HepG2 (cell line): Measurements from ENCODE around the gene DTX2. TPM values are rescaled to one million over a fixed set of nuclear protein-coding genes. Genes with fewer than 3 reads are reported as not detected.

Experiments
- CENPBD1 ChIP-seq: sonication (generic); formaldehyde crosslinking; IDR thresholded peaks from 2 replicates; pipeline ENCODE4 v1.8.0; 2022; ENCODE audit warnings: missing genetic modification reagents, low read depth, mild to moderate bottlenecking, borderline replicate concordance
- CREB1 ChIP-seq, 2 experiments: fragments of 450-650 bp in 1 of 2; IDR thresholded peaks; 2 replicates each; pipeline ENCODE4 v1.6.1; 2016 to 2017; ENCODE audit warnings: control low read depth in 1 of 2, mild to moderate bottlenecking in 1 of 2, missing compliant biosample characterization in 1 of 2, missing genetic modification characterization in 1 of 2
- HNF1B ChIP-seq: sonication (generic); formaldehyde crosslinking; IDR thresholded peaks from 2 replicates; pipeline ENCODE4 v1.5.1; 2020; ENCODE audit warnings: mild to moderate bottlenecking, moderate library complexity, missing genetic modification reagents
- IKZF4 ChIP-seq: sonication (generic); formaldehyde crosslinking; IDR thresholded peaks from 2 replicates; pipeline ENCODE4 v1.5.1; 2020; ENCODE audit warnings: borderline replicate concordance, mild to moderate bottlenecking, low read depth, missing genetic modification reagents; ENCODE audit errors: not compliant biosample characterization
- KDM1A ChIP-seq: IDR thresholded peaks from 2 replicates; pipeline ENCODE4 v1.6.1; 2016; ENCODE audit warnings: missing compliant biosample characterization
- MTF2 ChIP-seq: sonication (generic); formaldehyde crosslinking; IDR thresholded peaks from 2 replicates; pipeline ENCODE4 v1.5.0; 2020; ENCODE audit warnings: missing genetic modification reagents, borderline replicate concordance
- PCBP1 ChIP-seq: fragments of 200-400 bp; formaldehyde crosslinking; IDR thresholded peaks from 2 replicates; pipeline ENCODE4 v1.6.1; 2017; ENCODE audit warnings: mild to moderate bottlenecking, low read depth, low read length, borderline replicate concordance
- RARG ChIP-seq: sonication (generic); formaldehyde crosslinking; IDR thresholded peaks from 2 replicates; pipeline ENCODE4 v1.4.0; 2020; ENCODE audit warnings: low read depth, mild to moderate bottlenecking, missing genetic modification reagents
- SMAD1 ChIP-seq: sonication (generic); formaldehyde crosslinking; IDR thresholded peaks from 2 replicates; pipeline ENCODE4 v1.4.0; 2020; ENCODE audit warnings: missing genetic modification reagents, low read depth, mild to moderate bottlenecking, borderline replicate concordance
- ZBTB42 ChIP-seq: sonication (generic); formaldehyde crosslinking; IDR thresholded peaks from 2 replicates; pipeline ENCODE4 v1.5.0; 2020; ENCODE audit warnings: mild to moderate bottlenecking, missing genetic modification reagents
- ZFP41 ChIP-seq: sonication (generic); formaldehyde crosslinking; IDR thresholded peaks from 2 replicates; pipeline ENCODE4 v1.4.0; 2020; ENCODE audit warnings: mild to moderate bottlenecking, missing genetic modification reagents, borderline replicate concordance
- ZMYM4 ChIP-seq: sonication (generic); formaldehyde crosslinking; IDR thresholded peaks from 2 replicates; pipeline ENCODE4 v1.8.1; 2023; ENCODE audit warnings: mild to moderate bottlenecking, missing genetic modification reagents
- ZNF136 ChIP-seq: sonication (generic); formaldehyde crosslinking; IDR thresholded peaks from 2 replicates; pipeline ENCODE4 v1.8.1; 2022; ENCODE audit warnings: low read depth, mild to moderate bottlenecking, moderate library complexity, missing genetic modification reagents
- ZNF138 ChIP-seq: sonication (generic); formaldehyde crosslinking; IDR thresholded peaks from 2 replicates; pipeline ENCODE4 v1.5.0; 2020; ENCODE audit warnings: mild to moderate bottlenecking, low read depth, missing genetic modification reagents
- ZNF326 ChIP-seq: sonication (generic); formaldehyde crosslinking; IDR thresholded peaks from 2 replicates; pipeline ENCODE4 v1.4.0; 2020; ENCODE audit warnings: missing genetic modification reagents, borderline replicate concordance
- ZNF430 ChIP-seq: sonication (generic); formaldehyde crosslinking; IDR thresholded peaks from 2 replicates; pipeline ENCODE4 v1.9.0; 2021; ENCODE audit warnings: mild to moderate bottlenecking, missing genetic modification reagents
- ZNF850 ChIP-seq: sonication (generic); formaldehyde crosslinking; conservative IDR thresholded peaks from 2 replicates; pipeline ENCODE4 v1.9.0; 2021; ENCODE audit warnings: mild to moderate bottlenecking, missing genetic modification reagents
- polyA plus RNA-seq, 8 experiments: library from polyadenylated mRNA; depleted of rRNA in 3 of 8; stranded (reverse) in 7 of 8; unstranded in 1 of 8; fragments of >200 nt; fragmentation: Illumina TruSeq in 4 of 8; extraction: Trizol in 4 of 8; gene quantifications; 2 replicates each; pipeline versions ENCODE4 v1.2.1 to v1.2.3, GENCODE V29; 2011 to 2016; ENCODE audit warnings: low read depth in 4 of 8, missing spikeins in 1 of 8, mixed read lengths in 1 of 8; ENCODE audit not compliant: insufficient read depth in 1 of 8
- total RNA-seq, 5 experiments: library from RNA; depleted of rRNA; stranded (reverse); fragments of >200 nt; fragmentation: Illumina TruSeq; extraction: Trizol; gene quantifications; 2 replicates each; pipeline ENCODE4 v1.2.3, GENCODE V29; 2016; ENCODE audit warnings: low read depth in 1 of 5
- TF ChIP-seq, protein P1 (sequence below): sonication (generic); formaldehyde crosslinking; IDR thresholded peaks from 2 replicates; pipeline ENCODE4 v1.4.0; 2020; ENCODE audit warnings: missing genetic modification reagents
- TF ChIP-seq, protein P2 (sequence below): sonication (generic); formaldehyde crosslinking; IDR thresholded peaks from 2 replicates; pipeline ENCODE4 v1.5.0; 2020; ENCODE audit warnings: missing genetic modification reagents
- TF ChIP-seq, protein P3 (sequence below): sonication (generic); formaldehyde crosslinking; IDR thresholded peaks from 2 replicates; pipeline ENCODE4 v1.8.0; 2023; ENCODE audit warnings: mild to moderate bottlenecking, missing genetic modification reagents

Gene DTX2
- total and polyA plus RNA-seq, 2 of the 13 experiments (the other 11 are each of a cell fraction or from before 2014, with no cell fraction given) = 5.5 to 6.2 TPM

GRCh38 chr7:76515999-76516443 is 54.5 kb downstream of the DTX2 start (continued):
- TF ChIP-seq, protein P1, sequence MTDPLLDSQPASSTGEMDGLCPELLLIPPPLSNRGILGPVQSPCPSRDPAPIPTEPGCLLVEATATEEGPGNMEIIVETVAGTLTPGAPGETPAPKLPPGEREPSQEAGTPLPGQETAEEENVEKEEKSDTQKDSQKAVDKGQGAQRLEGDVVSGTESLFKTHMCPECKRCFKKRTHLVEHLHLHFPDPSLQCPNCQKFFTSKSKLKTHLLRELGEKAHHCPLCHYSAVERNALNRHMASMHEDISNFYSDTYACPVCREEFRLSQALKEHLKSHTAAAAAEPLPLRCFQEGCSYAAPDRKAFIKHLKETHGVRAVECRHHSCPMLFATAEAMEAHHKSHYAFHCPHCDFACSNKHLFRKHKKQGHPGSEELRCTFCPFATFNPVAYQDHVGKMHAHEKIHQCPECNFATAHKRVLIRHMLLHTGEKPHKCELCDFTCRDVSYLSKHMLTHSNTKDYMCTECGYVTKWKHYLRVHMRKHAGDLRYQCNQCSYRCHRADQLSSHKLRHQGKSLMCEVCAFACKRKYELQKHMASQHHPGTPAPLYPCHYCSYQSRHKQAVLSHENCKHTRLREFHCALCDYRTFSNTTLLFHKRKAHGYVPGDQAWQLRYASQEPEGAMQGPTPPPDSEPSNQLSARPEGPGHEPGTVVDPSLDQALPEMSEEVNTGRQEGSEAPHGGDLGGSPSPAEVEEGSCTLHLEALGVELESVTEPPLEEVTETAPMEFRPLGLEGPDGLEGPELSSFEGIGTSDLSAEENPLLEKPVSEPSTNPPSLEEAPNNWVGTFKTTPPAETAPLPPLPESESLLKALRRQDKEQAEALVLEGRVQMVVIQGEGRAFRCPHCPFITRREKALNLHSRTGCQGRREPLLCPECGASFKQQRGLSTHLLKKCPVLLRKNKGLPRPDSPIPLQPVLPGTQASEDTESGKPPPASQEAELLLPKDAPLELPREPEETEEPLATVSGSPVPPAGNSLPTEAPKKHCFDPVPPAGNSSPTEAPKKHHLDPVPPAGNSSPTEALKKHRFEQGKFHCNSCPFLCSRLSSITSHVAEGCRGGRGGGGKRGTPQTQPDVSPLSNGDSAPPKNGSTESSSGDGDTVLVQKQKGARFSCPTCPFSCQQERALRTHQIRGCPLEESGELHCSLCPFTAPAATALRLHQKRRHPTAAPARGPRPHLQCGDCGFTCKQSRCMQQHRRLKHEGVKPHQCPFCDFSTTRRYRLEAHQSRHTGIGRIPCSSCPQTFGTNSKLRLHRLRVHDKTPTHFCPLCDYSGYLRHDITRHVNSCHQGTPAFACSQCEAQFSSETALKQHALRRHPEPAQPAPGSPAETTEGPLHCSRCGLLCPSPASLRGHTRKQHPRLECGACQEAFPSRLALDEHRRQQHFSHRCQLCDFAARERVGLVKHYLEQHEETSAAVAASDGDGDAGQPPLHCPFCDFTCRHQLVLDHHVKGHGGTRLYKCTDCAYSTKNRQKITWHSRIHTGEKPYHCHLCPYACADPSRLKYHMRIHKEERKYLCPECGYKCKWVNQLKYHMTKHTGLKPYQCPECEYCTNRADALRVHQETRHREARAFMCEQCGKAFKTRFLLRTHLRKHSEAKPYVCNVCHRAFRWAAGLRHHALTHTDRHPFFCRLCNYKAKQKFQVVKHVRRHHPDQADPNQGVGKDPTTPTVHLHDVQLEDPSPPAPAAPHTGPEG (CRISPR knock-in tag) = 0 out of 2 replicates have a peak, but pooled peaks have one; percentile 57
- TF ChIP-seq, protein P2, sequence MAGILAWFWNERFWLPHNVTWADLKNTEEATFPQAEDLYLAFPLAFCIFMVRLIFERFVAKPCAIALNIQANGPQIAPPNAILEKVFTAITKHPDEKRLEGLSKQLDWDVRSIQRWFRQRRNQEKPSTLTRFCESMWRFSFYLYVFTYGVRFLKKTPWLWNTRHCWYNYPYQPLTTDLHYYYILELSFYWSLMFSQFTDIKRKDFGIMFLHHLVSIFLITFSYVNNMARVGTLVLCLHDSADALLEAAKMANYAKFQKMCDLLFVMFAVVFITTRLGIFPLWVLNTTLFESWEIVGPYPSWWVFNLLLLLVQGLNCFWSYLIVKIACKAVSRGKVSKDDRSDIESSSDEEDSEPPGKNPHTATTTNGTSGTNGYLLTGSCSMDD (CRISPR knock-in tag) = no peak
- TF ChIP-seq ZNF138 = no peak
- TF ChIP-seq ZNF326 (CRISPR knock-in tag) = no peak
- TF ChIP-seq CREB1 (IDR thresholded peaks at IDR 0.05) = no peak
- no peak for TF ChIP-seq CREB1 (CRISPR knock-in tag; IDR thresholded peaks at IDR 0.05)
- no peak for TF ChIP-seq ZNF136
- TF ChIP-seq KDM1A (CRISPR knock-in tag) = no peak
- peak; percentile 91; the same call in 1 of the 2 replicates for TF ChIP-seq SMAD1
- no peak for TF ChIP-seq PCBP1
- no peak; the same call in 1 of the 2 replicates for TF ChIP-seq CENPBD1 (CRISPR knock-in tag)
- TF ChIP-seq, protein P3, sequence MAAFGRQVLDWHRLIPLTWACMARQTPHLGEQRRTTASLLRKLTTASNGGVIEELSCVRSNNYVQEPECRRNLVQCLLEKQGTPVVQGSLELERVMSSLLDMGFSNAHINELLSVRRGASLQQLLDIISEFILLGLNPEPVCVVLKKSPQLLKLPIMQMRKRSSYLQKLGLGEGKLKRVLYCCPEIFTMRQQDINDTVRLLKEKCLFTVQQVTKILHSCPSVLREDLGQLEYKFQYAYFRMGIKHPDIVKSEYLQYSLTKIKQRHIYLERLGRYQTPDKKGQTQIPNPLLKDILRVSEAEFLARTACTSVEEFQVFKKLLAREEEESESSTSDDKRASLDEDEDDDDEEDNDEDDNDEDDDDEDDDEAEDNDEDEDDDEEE = no peak
- no peak for TF ChIP-seq ZBTB42 (CRISPR knock-in tag)
- TF ChIP-seq ZMYM4 (CRISPR knock-in tag) = no peak; the same call in 1 of the 2 replicates
- TF ChIP-seq IKZF4 (CRISPR knock-in tag) = no peak
- 0 out of 2 replicates have a peak, but pooled peaks have one; percentile 23 for TF ChIP-seq ZFP41 (CRISPR knock-in tag)
- TF ChIP-seq HNF1B (CRISPR knock-in tag) = 0 out of 2 replicates have a peak, but pooled peaks have one; percentile 67
- no peak for TF ChIP-seq MTF2 (CRISPR knock-in tag)
- no peak for TF ChIP-seq RARG (CRISPR knock-in tag)
- no peak for TF ChIP-seq ZNF850 (CRISPR knock-in tag)
- TF ChIP-seq ZNF430 = peak; percentile 69; the same call in 1 of the 2 replicates
